Upper lobe of left lung (tissue), 6 donors: ENCODE measurements around the gene UNC13B. TPM values are rescaled to one million over a fixed set of nuclear protein-coding genes. Genes with fewer than 3 reads are reported as not detected.
"Not testable (repeated sequence)": the region's sequence is repeated elsewhere in the genome, so short reads cannot be mapped to it uniquely, and the experiment has no call there.

Experiments used
- ATAC-seq, 2 donors: fragments of 200-7000 bp; cut with Tn5 transposase; one replicate each; pipeline ENCODE4 v1.9.1; 2022; ENCODE audit warnings: mild to moderate bottlenecking in 2 of 2, moderate library complexity in 2 of 2; ENCODE audit not compliant: low FRiP score in 2 of 2
- DNase-seq, 2 donors: peaks; one replicate each; pipeline ENCODE4 v3.0.0-alpha.2; 2019 to 2020
- H3K27ac ChIP-seq, 4 donors: fragments of 200-600 bp; sonication (generic); one replicate each; pipeline ENCODE4 v1.5.1; 2016 to 2019
- H3K27me3 ChIP-seq, 4 donors: fragments of 200-600 bp; sonication (generic); one replicate each; pipeline ENCODE4 v1.5.1; 2017 to 2019
- H3K36me3 ChIP-seq, 4 donors: fragments of 200-600 bp; sonication (generic); one replicate each; pipeline ENCODE4 v1.5.1; 2016 to 2019
- H3K4me1 ChIP-seq, 4 donors: fragments of 200-600 bp; sonication (generic); one replicate each; pipeline ENCODE4 v1.5.1; 2018 to 2019
- H3K4me3 ChIP-seq, 4 donors: fragments of 200-600 bp; sonication (generic); one replicate each; pipeline ENCODE4 v1.5.1; 2017 to 2019; ENCODE audit warnings: mild to moderate bottlenecking in 2 of 4, moderate library complexity in 1 of 4
- H3K9me3 ChIP-seq, 4 donors: fragments of 200-600 bp; sonication (generic); one replicate each; pipeline ENCODE4 v1.5.1; 2018 to 2019
- CTCF ChIP-seq, 6 experiments: fragments of 450-650 bp in 4 of 6; fragments of 200-600 bp in 2 of 6; sonication (generic) in 2 of 6; IDR thresholded peaks; one replicate each; pipeline ENCODE4 v1.5.1; 2016 to 2019; ENCODE audit warnings: antibody characterized with exemption in 6 of 6
- EP300 ChIP-seq, 4 donors: sonication (generic); formaldehyde crosslinking; IDR thresholded peaks; one replicate each; pipeline ENCODE4 v1.5.1; 2017; ENCODE audit warnings: antibody characterized with exemption in 4 of 4, control low read depth in 2 of 4
- POLR2A ChIP-seq, 4 donors: fragments of 450-650 bp; IDR thresholded peaks; one replicate each; pipeline ENCODE4 v1.5.1; 2016 to 2017; ENCODE audit warnings: antibody characterized with exemption in 4 of 4, mild to moderate bottlenecking in 2 of 4
- POLR2AphosphoS5 ChIP-seq, 2 donors: sonication (generic); formaldehyde crosslinking; IDR thresholded peaks; one replicate each; pipeline ENCODE4 v1.5.1; 2017; ENCODE audit warnings: antibody characterized with exemption in 2 of 2
- WGBS, 2 donors: methylation state at CpG; one replicate each; pipeline ENCODE4 v1.1.5; 2017 to 2018; 5-methylcytosine and 5-hydroxymethylcytosine counted together
- total RNA-seq, 6 donors: library from RNA; depleted of rRNA in 4 of 6; stranded (reverse); fragments of >200 nt in 4 of 6; gene quantifications; one replicate each; pipeline versions ENCODE4 v1.1.0 to v1.2.1, GENCODE V29; 2016 to 2021
- donor health status: DM: no; HTN: no; CAD: no; lungs with moderate emphysema.
- donor health status: DM: no; HTN: yes; CAD: no; lungs with severe emphysema.

The UNC13B gene
- total RNA-seq, 6 donors from 2014 or later = 68.3 to 300 (median 151) TPM

- DNase-seq = peak in 1 of 2 donors; percentile 13
- peaks cover 51 to 99% (median 85%) of the 10 kb centered on the region in 4 donors for H3K36me3 ChIP-seq
- no peaks in the 10 kb centered on the region for H3K9me3 ChIP-seq
Measured at GRCh38 chr9:35398651-35399335, 237.0 kb downstream of the UNC13B start.

GRCh38 chr9:35404865-35405264, 243.1 kb downstream of the UNC13B start:
- DNase-seq = no peak
- no peak for ATAC-seq
- Histone ChIP-seq H3K4me1 (no peaks in the 10 kb centered on the region), H3K27me3 (no peaks in the 10 kb centered on the region), H3K9me3 (no peaks in the 10 kb centered on the region), H3K27ac (no peak overlapping the region), H3K4me3 (no peak overlapping the region), H3K36me3 (peaks cover 15 to 55% (median 45%) of the 10 kb centered on the region in 4 donors)
- 90 to 93% methylated on average over 3 of the region's 3 CpGs for WGBS, 2 donors
- TF ChIP-seq CTCF (IDR thresholded peaks at IDR 0.05) (no peak), POLR2AphosphoS5 (IDR thresholded peaks at IDR 0.05) (no peak), EP300 (IDR thresholded peaks at IDR 0.05) (no peak), POLR2A (IDR thresholded peaks at IDR 0.05) (no peak)

More at GRCh38 chr9:35398651-35399335, 237.0 kb downstream of the UNC13B start:
- TF ChIP-seq EP300 (IDR thresholded peaks at IDR 0.05) (no peak), POLR2A (IDR thresholded peaks at IDR 0.05) (no peak), CTCF (IDR thresholded peaks at IDR 0.05) (no peak), POLR2AphosphoS5 (IDR thresholded peaks at IDR 0.05) (no peak)
- H3K4me3 ChIP-seq = no peak overlapping the region
- ATAC-seq = peak in 1 of 2 donors; percentile 9
- no peaks in the 10 kb centered on the region for H3K4me1 ChIP-seq
- no peaks in the 10 kb centered on the region for H3K27me3 ChIP-seq
- WGBS, 2 donors = 95% methylated on average over 16 of the region's 16 CpGs
- H3K27ac ChIP-seq = no peak overlapping the region

GRCh38 chr9:35406183-35406959, 244.6 kb downstream of the UNC13B start:
- TF ChIP-seq EP300 (IDR thresholded peaks at IDR 0.05) (no peak), POLR2A (IDR thresholded peaks at IDR 0.05) (no peak), CTCF (IDR thresholded peaks at IDR 0.05) (no peak), POLR2AphosphoS5 (IDR thresholded peaks at IDR 0.05) (no peak)
- H3K4me1 ChIP-seq = no peaks in the 10 kb centered on the region
- 44 to 58% methylated on average over 28 of the region's 28 CpGs for WGBS, 2 donors
- no peaks in the 10 kb centered on the region for H3K9me3 ChIP-seq
- DNase-seq (peak; percentile 71 to 84), ATAC-seq (peak; percentile 53 to 73)
- peak overlapping the region in 1 of 4 donors; percentile 13 for H3K4me3 ChIP-seq
- no peaks in the 10 kb centered on the region for H3K27me3 ChIP-seq
- H3K27ac ChIP-seq = no peak overlapping the region
- peaks cover 4 to 40% (median 31%) of the 10 kb centered on the region in 4 donors for H3K36me3 ChIP-seq

GRCh38 chr9:35407846-35408245, 246.0 kb downstream of the UNC13B start:
- no peaks in the 10 kb centered on the region for H3K9me3 ChIP-seq
- H3K4me3 ChIP-seq = no peak overlapping the region
- WGBS, 2 donors = 53 to 65% methylated on average over 3 of the region's 3 CpGs
- H3K27ac ChIP-seq = no peak overlapping the region
- H3K36me3 ChIP-seq = peaks cover 1 to 25% (median 22%) of the 10 kb centered on the region in 4 donors
- TF ChIP-seq CTCF (IDR thresholded peaks at IDR 0.05) = no peak
- TF ChIP-seq POLR2AphosphoS5 (IDR thresholded peaks at IDR 0.05) = no peak
- no peak for TF ChIP-seq EP300 (IDR thresholded peaks at IDR 0.05)
- no peak for TF ChIP-seq POLR2A (IDR thresholded peaks at IDR 0.05)
- no peak for DNase-seq
- no peaks in the 10 kb centered on the region for H3K4me1 ChIP-seq
- peak in 1 of 2 donors; percentile 47 for ATAC-seq
- H3K27me3 ChIP-seq = no peaks in the 10 kb centered on the region

- 97% methylated on average over 5 of the region's 5 CpGs for WGBS, 2 donors
- DNase-seq, H3K27ac ChIP-seq, H3K4me3 ChIP-seq, H3K4me1 ChIP-seq, H3K27me3 ChIP-seq, ATAC-seq, H3K9me3 ChIP-seq, H3K36me3 ChIP-seq: not testable (repeated sequence)
Measured at GRCh38 chr9:35409434-35409833, 247.6 kb downstream of the UNC13B start.
